Activated T-helper 1 cell treated with anti-CD3 and anti-CD28 coated beads, Interleukin-2, amount 50 U/mL, for 16 hours (primary cell): ENCODE results near the gene CHCHD3.
"Not testable (repeated sequence)": the region's sequence is repeated elsewhere in the genome, so short reads cannot be mapped to it uniquely, and the experiment has no call there.

Experiments used
- DNase-seq, 2 donors: peaks; one replicate each; pipeline ENCODE4 v3.0.0-alpha.2; 2020; ENCODE audit warnings: low read depth in 1 of 2, low spot score in 1 of 2

Gene CHCHD3

DNA sequence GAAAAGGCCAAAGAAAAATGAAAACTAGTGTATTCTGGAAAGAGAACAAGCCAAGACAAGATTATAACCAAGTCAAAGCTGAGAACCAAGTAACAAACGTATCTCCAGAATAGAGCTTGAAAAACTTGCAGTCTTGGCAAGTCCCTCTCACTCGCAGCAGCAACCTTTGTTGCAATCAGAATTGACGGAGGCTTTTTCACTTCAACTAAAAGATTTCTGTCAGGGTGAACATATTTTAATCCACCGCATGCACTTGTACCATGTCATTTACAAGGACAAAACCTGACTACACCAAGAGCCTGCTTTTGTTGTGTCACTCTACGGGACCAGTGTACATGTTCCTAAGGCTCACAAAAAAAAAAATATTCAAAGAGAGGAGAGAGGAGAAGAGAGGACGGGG, 122.0 kb downstream of the CHCHD3 start:
- no peak for DNase-seq

GRCh38 chr7:132956556-132956955, 125.3 kb downstream of the CHCHD3 start:
- no peak for DNase-seq

- DNase-seq, result no peak
These were observed 128.4 kb downstream of the CHCHD3 start for GRCh38 chr7:132953468-132953867.

- DNase-seq, result no peak
These were observed 131.2 kb downstream of the CHCHD3 start for GRCh38 chr7:132950725-132951124.

GRCh38 chr7:132947011-132947410, 134.9 kb downstream of the CHCHD3 start:
- DNase-seq, result no peak

- no peak for DNase-seq
These were observed 137.1 kb downstream of the CHCHD3 start for GRCh38 chr7:132944774-132945173.

DNA sequence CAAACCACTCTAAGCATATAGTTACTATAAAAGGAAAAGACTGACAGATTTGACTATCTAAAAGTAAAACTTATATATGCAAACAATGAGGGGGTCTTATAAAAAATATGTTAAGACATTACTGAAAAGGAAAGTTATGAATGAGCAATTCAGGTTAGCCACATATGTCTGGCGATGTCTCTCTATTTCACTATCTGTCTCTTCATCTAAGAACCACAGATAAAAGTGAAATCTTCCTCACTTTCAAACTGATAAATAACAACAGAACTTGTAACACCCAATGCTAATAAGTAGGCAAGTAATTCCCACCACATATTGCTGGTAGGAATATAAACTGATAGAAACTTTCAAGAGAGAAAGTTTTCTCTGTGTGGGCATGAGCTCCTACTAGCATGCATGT, 138.2 kb downstream of the CHCHD3 start:
- no peak for DNase-seq

- DNase-seq, result no peak
These were observed 139.2 kb downstream of the CHCHD3 start for GRCh38 chr7:132942701-132943100.

DNA sequence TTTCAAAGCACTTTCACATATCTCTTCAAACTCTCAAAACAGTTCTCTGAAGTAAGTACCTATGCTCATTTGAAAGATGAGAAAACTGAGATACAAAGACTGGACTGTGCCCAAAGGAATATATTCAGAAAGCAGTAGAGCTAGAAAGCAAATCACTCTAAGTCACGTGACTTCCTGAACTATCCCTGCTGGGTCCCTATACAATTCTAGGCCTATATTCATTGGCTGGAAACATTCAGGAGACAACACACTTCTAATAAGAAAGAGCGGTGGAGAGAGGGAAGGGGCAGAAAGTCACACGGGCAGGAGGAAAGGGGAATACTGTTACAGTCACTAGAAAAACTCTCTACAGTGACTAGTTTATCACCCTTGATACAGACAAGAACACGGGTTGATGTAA, 140.0 kb downstream of the CHCHD3 start:
- DNase-seq, result no peak

DNA sequence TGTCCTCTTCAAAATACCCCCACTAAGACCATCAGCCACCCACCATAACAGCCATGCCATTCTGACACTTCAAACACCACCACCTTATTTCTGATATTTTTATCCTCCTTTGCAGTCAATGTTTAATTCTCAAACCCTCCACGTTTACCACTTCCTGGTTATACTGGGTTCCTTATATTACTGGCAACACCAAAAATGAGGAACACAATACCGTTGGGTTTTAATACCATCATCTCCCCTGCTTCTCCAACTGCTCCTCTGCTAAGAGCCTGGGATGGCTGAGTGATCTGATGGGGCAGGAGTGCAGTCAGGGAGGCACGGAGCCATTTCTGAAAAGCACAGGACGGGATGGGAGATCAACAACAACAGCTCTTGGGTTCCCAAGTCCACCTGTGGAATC, 140.5 kb downstream of the CHCHD3 start:
- DNase-seq, result no peak

- DNase-seq, result no peak
These were observed 141.8 kb downstream of the CHCHD3 start for GRCh38 chr7:132940084-132940483.

DNA sequence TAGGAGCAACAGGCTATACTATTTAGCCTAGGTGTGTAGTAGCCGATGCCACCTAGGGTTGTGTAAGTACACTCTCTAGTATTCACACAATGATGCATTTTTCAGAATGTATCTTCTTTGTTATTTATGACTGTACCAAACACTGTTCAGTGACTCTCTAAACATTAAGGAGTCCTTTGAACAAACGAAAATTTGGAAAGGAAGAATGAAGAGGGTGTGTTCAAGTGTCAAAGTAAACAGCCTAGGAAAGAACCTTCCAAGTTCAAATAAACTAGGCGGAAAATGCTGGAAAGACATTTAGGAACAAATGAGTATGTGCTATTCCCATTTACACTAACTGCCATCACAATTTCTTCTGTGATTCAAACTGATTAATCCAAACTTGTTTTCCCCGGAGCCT, 142.4 kb downstream of the CHCHD3 start:
- DNase-seq, result no peak

DNA sequence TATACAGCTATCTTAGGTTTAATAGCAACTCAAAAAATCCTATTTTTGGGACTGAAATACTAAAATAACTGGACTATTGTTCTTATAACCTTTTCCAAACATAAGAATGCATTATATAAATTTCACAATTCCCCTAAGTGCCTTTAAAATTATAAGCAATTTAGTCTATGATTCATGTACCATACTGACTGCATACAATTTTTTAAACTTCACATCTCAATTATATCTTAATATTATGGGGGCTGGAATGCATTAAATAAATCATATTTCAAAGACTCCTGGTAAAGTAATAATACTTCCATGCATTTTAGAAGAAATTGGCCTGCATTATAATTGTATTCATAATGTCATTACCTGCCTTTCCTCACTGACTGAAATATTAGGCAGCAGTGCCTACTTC, 144.6 kb downstream of the CHCHD3 start:
- DNase-seq, result no peak

DNA sequence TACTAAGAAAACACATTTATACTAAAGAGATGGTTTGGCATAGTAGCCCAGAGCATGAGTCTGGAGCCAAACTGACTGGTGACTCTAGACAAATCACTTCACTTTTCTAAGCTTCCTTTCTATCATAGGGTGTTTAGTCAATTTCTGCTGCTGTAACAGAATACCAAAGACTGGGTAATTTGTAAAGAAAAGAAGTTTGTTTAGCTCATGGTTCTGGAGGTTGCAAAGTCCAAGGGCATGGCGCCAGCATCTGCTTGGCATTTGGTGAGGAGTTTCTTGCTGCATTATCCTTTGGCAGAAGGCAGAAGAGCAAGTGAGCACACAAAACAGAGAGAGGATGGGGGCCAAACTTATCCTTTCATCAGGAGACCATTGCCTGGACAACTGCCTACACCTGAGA, 146.3 kb downstream of the CHCHD3 start:
- DNase-seq, result no peak

DNA sequence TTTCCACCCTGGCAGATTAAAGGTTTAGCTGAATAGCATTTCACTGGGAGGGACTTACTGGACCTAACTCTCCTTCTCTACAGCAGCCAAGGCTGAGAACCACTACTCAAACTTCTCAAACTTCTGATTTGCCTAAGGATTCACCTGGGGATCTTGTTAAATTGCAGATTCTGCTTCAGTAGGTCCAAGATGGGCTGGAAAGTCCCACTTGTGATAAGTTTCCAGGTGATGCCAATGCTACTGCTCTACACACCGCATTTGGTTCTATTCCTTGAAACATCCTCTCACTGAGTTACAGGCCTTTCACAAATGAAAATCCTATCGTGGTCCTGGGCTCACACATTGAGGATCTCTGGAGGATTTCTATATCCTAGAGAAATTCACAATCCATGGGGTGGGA, 147.9 kb downstream of the CHCHD3 start:
- no peak for DNase-seq

- DNase-seq, result no peak
These were observed 148.8 kb downstream of the CHCHD3 start for GRCh38 chr7:132933072-132933458.

GRCh38 chr7:132932296-132933071, 149.4 kb downstream of the CHCHD3 start:
- no peak for DNase-seq

DNA sequence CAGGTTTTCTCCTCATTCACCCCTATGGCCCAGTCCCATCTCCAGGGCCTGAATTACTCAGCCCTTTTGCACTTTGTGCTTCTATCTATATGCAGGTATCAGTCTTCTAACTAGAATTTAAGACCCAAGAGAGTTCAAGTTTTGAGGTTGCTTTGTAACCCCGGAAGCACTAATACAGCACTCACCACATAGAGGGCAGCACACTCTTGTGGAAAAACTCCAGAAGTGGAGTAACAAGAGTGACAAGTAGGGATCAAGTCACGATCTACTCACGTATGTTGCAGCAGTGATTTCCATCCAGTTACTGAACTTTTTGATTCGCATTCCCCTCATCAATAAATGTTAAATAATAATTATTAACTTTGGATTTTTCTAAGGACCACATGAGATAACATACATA, 151.0 kb downstream of the CHCHD3 start:
- no peak for DNase-seq

- not testable (repeated sequence) for DNase-seq
These were observed 151.9 kb downstream of the CHCHD3 start for GRCh38 chr7:132929944-132930343.

- no peak for DNase-seq
These were observed 162.1 kb downstream of the CHCHD3 start for GRCh38 chr7:132919771-132920170.

GRCh38 chr7:132915647-132916046, 166.2 kb downstream of the CHCHD3 start:
- DNase-seq, result no peak

- DNase-seq, result no peak
These were observed 171.2 kb downstream of the CHCHD3 start for GRCh38 chr7:132910657-132911056.

DNA sequence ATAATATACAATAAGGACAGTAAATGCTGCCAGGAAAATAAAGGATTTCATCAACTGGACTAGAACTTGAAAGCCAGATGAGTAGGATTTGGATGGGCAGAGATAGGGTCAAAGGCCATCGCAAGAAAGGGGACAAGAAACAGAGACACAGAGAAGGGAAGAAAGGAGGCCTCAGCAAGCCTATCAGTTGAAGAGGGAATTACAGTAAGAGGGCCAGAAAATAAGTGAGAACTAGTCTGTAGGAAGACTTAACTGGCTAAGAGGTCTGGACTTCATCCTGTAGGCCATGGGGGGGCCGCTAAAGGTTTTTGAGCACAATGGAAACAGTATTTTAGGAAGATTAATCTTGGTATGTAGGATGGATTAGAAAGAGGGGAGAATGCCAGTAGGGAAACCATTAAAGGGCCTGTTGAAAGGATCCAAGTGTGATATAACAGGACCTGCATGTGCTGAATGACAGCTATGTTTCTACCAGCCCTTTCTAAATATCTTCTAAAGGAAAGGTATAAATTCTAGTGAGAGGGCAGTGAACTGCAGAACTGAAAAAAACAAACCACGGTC, 174.4 kb downstream of the CHCHD3 start:
- DNase-seq, result no peak
